ENCODE measurements around the gene CRADD. TPM values are rescaled to one million over a fixed set of nuclear protein-coding genes. Genes with fewer than 3 reads are reported as not detected.

Gene CRADD
- total and polyA plus RNA-seq, 10 of the 15 experiments (the other 5 are each of a cell fraction or from before 2014, with no cell fraction given): 7.6 to 15.5 (median 11.7) TPM

GRCh38 chr12:93908264-93908663 is 231.1 kb downstream of the CRADD start:
- no peaks in the 10 kb centered on the region for H3K79me2 ChIP-seq (ENCODE audit: control insufficient read depth, insufficient read depth, low read length)
- ChIA-PET SMC1A (ENCODE audit: uncharacterized antibody, unreplicated experiment) (no interaction called here), CTCF (no interaction called here), RAD21 (ENCODE audit: unreplicated experiment) (no interaction called here), POLR2A (no interaction called here)
- ATAC-seq (no peak), DNase-seq (ENCODE audit: low read depth, low spot score) (no peak), FAIRE-seq (no peak)
- H3K4me3 ChIP-seq: no peak overlapping the region
- H3K4me1 ChIP-seq (ENCODE audit: control insufficient read depth, insufficient read depth, low read length): no peaks in the 10 kb centered on the region
- H3K9me3 ChIP-seq (replicated peaks; ENCODE audit: control insufficient read depth, insufficient read depth, low read length): no peaks in the 10 kb centered on the region
- H2AFZ ChIP-seq (ENCODE audit: control insufficient read depth, low read depth, low read length): no peak overlapping the region
- no TSS peak for BruUV-seq (replicated peaks)
- no peak for TF ChIP-seq STAT1 (conservative IDR thresholded peaks at IDR 0.05)
- peak; percentile 42 for TF ChIP-seq ZBTB40 (IDR thresholded peaks at IDR 0.05; ENCODE audit: borderline replicate concordance)
- TF ChIP-seq YY1 (IDR thresholded peaks at IDR 0.05; ENCODE audit: low read depth, low read length): no peak
- no peak for TF ChIP-seq FOS (IDR thresholded peaks at IDR 0.05; ENCODE audit: borderline replicate concordance, extremely low read depth, insufficient read length)
- TF ChIP-seq NR2F1 (conservative IDR thresholded peaks at IDR 0.05): no peak
- no peak for TF ChIP-seq NFYB (IDR thresholded peaks at IDR 0.05; ENCODE audit: insufficient read depth, low read depth, low read length)
- no peak for TF ChIP-seq RAD51 (IDR thresholded peaks at IDR 0.05)
- no peak for TF ChIP-seq POU2F2 (IDR thresholded peaks at IDR 0.05; ENCODE audit: borderline replicate concordance, low read depth, low read length)
- H3K27me3 ChIP-seq (replicated peaks in 1 of 2; ENCODE audit: control insufficient read depth in 2 of 2, insufficient read depth in 2 of 2, low read length in 1 of 2): no peaks in the 10 kb centered on the region
- no peak overlapping the region for H3K27ac ChIP-seq (ENCODE audit: control insufficient read depth, insufficient read depth)
- in situ Hi-C loops (cut with MboI): no loop called here
- no peak overlapping the region for H3K9ac ChIP-seq (ENCODE audit: control insufficient read depth, insufficient read depth, low read length)
- intact Hi-C loops (cut with micrococcal nuclease; ENCODE audit: unreplicated experiment): no loop called here
- no peaks in the 10 kb centered on the region for H3K36me3 ChIP-seq (ENCODE audit: control insufficient read depth in 2 of 2, insufficient read depth in 2 of 2, low read length in 1 of 2)
- no peak overlapping the region for H3K4me2 ChIP-seq (ENCODE audit: control insufficient read depth, insufficient read depth)
- no peaks in the 10 kb centered on the region for H4K20me1 ChIP-seq (ENCODE audit: control insufficient read depth, insufficient read depth)
- 48% methylated on average over 2 of the region's 2 CpGs for WGBS (ENCODE audit: insufficient coverage, insufficient replicate concordance, low lambda C conversion rate, missing lambda C conversion rate)

Data from GM12878 (cell line).